AML-193 (cell line): Measurements from ENCODE around the gene AHRR.
"Not testable (repeated sequence)": the region's sequence is repeated elsewhere in the genome, so short reads cannot be mapped to it uniquely, and the experiment has no call there.

ENCODE experiments used
- DNase-seq, 2 experiments: peaks; one replicate each; lab custom pipeline; 2025; lab: John Stamatoyannopoulos, UW

The AHRR gene

GRCh38 chr5:475704-476101 lies 154.2 kb downstream of the AHRR start:
- DNase-seq = no peak

- no peak for DNase-seq
These were observed 154.7 kb downstream of the AHRR start for GRCh38 chr5:476102-476813.

GRCh38 chr5:476814-477175 lies 155.3 kb downstream of the AHRR start:
- no peak for DNase-seq

GRCh38 chr5:477247-477646 lies 155.7 kb downstream of the AHRR start:
- DNase-seq = no peak

GRCh38 chr5:477871-478270 lies 156.4 kb downstream of the AHRR start:
- no peak for DNase-seq

- DNase-seq = no peak
These were observed 157.0 kb downstream of the AHRR start for GRCh38 chr5:478369-478981.

GRCh38 chr5:478982-479535 lies 157.5 kb downstream of the AHRR start:
- DNase-seq = no peak

GRCh38 chr5:479566-480319 lies 158.2 kb downstream of the AHRR start:
- no peak for DNase-seq

GRCh38 chr5:481347-481746 lies 159.8 kb downstream of the AHRR start:
- DNase-seq = no peak

- DNase-seq = no peak
These were observed 160.5 kb downstream of the AHRR start for GRCh38 chr5:482021-482420.

GRCh38 chr5:482506-482905 lies 161.0 kb downstream of the AHRR start:
- DNase-seq = no peak

- no peak for DNase-seq
These were observed 161.5 kb downstream of the AHRR start for GRCh38 chr5:483011-483410.

GRCh38 chr5:483434-484140 lies 162.1 kb downstream of the AHRR start:
- DNase-seq = no peak

GRCh38 chr5:484556-484955 lies 163.0 kb downstream of the AHRR start:
- DNase-seq = no peak

GRCh38 chr5:485113-485945 lies 163.8 kb downstream of the AHRR start:
- no peak for DNase-seq

- DNase-seq = no peak
These were observed 164.5 kb downstream of the AHRR start for GRCh38 chr5:485946-486491.

GRCh38 chr5:486597-486996 lies 165.1 kb downstream of the AHRR start:
- DNase-seq = not testable (repeated sequence)
